NCI-H69 (cell line): ENCODE data around the gene ERFE.
"Not testable (repeated sequence)": the region's sequence is repeated elsewhere in the genome, so short reads cannot be mapped to it uniquely, and the experiment has no call there.

Experiments
- DNase-seq: peaks from one replicate; lab custom pipeline; 2025; lab: John Stamatoyannopoulos, UW

The ERFE gene

DNA sequence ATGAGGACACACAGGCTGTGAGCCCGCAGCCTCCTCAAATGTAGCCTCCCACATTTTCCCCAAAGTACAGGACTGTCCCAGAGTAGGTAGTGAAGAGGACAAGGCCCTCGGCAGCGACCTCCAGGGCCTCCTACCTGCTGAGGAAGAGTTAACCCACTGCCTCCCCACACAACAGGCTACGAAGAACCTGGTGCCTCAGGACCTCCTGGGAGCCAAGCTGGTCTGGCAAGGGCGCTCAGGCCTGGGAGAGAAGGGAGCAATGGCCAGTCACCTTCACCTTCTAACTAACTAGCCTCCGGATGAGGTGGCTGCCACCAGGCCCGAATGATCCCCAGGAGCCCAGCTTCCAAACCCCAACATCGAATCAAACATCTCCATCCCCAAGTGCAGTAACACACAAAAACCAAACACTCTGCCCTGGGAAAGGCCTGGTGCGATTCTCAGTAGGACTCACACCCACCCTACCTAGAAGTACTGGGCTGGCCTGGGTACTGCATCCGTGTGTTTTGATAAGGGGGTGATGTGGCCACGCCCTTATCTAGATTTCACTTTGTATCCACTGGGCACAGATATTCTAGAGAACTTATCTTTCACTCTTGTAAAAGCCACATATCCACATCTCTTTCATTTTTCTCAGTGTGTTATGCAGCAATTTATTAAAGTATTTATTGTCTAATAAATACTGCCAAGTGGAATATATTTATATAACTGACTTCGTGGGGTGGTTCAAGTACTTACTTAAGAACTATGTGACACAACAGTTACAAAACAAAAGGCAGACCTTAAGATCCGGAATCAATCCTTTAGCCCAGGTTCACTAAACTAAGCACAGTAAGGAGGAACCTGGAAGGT is 9.7 kb downstream of the ERFE start:
- no peak for DNase-seq

DNA sequence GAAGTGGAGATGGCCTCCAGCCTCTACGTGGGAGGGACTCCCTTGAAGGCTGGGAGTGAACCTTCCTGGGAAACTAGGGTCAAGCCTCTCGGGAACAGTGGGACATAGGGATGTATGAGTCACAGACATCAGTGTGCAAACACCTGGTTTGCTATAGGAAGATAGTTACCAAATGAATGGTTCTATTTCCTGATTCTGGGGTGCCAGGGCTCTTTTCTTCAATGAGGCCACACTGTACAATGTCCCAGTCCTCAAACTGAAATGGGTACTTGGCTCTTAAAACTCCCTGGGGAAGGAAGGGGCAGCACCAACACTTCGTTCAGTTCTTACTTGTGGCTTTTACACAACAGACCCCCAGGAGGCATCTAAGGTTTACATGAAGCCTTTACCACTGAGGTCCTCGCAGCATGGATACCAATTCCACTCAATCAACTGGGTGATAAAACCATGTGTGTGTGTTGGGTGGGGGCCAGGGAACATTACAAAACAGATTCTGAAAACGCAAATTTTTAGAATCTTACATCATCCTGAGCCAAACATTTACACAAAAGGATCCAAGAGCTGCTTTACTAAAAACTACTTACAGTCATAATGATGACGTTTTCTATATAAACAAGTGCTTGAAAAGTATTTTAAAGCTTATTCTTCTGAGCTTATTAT is 10.4 kb downstream of the ERFE start:
- DNase-seq = peak; percentile 11

DNA sequence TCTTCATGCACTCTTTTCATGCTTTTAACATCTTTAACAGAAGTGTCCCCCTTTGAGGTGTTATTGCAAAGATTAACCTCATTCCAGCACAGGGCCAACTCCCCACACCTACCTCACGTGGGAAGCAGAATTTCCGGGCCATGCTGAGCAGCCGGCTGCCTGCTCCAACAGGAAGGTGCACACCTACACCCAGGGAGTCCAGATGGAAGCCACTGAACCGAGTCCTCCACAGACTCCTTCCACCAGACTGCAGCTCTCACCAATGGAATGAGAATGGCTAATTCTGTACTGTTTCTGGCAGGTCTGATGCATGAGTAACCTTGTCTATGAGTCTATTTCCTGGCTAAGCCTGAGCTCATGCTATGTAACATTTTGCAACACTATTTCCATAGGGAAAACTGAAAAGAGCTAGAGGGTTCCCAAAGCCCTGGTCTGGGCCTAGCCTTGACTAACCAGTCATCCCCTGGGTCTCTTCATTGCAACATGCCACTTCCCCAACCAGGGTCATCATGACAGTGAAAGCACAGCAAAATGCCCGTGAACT is 11.0 kb downstream of the ERFE start:
- DNase-seq = peak; percentile 9

DNA sequence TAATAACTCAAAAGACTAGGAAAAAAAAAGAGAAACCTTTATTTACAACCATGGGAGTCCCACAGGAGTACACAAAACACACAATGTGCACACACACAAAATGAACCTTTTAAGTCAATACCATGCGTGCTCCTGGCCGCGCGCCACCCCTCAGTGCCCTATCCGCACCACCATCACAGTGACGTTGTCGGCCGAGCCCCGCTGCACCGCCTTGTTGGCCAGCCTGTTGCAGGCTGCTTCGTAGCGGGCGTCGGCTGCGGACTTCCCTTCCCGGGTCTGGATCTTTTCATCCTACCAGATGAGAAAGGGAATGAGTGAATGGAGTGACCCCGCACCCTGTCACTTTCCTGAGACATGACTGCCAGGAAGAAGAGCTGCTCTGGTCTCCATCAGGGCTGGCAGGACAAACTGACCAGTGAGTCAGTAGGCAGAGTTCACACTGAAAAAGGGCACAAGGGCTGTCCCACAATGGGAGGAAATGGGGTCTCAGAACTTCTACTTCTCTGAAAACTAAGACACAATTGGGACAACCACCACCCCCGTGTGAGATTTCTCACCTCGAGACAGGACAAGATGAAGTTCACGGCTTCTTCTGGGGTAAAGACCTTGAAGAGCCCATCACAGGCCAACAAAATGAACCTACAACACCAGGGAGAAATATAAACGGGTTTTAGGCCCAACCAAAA is 11.8 kb downstream of the ERFE start:
- no peak for DNase-seq

DNA sequence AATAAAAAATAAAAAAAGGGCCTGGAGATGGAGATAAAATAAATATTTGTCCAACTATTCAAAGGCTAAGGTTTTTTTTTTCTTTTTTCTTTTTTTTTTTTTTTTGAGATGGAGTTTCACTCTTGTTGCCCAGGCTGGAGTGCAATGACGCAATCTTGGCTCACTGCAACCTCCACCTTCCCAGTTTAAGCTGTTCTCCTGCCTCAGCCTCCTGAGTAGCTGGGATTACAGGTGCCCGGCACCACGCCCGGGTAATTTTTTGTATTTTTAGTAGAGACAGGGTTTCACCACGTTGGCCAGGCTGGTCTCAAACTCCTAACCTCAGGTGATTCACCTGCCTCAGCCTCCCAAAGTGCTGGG is 12.3 kb downstream of the ERFE start:
- not testable (repeated sequence) for DNase-seq

DNA sequence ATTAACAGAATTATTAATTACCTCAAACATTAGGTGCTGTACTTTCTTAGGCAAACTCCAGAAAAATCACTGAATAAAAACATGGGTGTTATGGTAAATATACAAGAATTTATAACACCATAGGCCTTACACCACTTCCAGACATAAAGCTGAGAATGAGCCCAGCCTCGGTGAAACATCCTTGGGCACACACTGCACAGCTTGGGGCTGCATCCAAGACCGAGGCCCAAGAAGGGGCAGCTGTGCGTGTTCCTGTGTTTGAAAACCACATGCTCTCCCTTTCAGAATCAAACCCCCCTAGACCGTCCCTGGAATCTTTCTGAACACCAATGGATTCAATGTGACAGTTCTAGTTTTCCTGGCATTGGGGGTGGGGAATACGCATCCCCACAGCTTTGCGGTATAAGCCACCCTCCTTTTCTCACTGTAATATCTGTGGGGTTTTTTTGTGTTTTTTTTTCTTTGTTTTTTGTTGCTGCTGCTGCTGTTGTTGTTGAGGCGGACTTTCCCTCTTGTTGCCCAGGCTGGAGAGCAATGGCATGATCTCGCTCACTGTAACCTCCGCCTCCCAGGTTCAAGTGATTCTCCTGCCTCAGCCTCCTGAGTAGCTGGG is 12.9 kb downstream of the ERFE start:
- DNase-seq = no peak

DNA sequence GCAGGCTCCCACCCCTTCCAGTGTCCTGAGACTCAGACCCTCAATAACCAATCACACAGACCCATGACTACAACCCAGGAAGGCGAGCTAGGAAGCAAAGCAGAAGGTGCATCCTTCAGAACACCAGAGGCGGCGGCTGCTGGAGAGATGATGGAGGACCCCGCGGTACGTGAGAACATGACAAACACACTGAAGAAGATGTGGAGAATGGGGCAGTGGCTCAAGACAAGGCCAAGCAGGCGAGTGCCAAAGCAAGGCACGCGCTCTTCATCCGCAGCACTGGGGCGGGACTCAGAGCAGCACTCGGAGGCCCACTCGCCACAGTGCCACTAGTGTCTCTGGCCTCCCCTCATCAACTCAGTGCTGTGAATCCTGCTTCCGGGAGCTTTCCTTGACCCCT is 13.7 kb downstream of the ERFE start:
- no peak for DNase-seq

DNA sequence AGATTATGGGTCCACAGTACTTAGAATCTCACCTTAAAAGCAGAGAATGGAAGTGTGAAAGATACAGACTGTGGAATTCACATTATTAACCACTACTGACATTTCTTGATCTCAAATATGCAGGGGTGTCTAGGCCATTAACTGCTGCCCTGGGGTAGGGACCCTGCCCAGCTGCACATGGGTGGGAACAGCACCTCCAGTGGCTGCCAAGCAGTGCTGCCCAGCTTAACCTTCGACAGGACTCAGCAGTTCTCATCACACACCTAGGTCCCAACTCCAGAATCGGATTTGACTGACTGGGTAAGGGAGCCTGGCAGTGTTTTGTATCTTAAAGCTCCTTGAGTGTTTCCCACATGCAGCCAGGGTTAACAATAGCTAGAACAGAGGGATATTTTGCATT is 14.9 kb downstream of the ERFE start:
- DNase-seq = no peak

DNA sequence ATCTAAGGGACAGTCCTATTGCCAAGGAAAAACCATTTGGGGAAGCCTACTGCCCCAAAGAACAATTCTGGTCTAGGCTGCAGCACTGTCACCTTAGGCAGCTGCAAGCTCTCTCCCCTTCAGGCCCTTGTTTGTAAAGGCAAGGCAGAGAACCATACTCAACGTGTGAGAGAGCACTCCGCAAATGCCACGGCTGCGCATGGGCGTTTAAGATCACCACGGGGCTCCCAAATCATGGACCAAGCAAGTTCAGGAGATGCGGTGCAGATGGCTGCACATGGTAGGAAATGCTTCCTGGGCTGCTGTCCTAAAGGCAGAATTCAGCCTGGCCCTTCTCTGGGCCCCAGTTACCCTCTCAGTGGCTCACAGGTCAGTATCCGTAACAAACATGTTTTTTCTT is 15.5 kb downstream of the ERFE start:
- no peak for DNase-seq

DNA sequence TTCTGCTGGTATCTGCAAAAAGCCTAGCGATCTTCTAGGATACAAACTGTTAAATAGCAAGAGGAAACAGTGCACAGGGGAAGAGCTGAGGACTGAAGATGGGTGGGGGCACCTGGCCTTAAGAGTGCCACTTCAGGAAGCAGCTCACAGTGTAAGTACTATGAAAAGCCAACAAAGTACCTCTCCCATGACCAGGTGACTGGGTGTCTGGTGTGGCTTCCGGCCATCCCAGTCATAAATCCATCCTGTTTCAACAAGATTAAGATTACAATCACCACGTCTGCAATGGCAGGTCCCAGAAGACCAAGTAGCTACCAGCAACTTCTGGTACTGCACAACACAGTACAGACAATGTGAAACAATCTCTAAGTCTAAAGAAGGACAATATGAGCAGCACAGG is 15.9 kb downstream of the ERFE start:
- DNase-seq = no peak

DNA sequence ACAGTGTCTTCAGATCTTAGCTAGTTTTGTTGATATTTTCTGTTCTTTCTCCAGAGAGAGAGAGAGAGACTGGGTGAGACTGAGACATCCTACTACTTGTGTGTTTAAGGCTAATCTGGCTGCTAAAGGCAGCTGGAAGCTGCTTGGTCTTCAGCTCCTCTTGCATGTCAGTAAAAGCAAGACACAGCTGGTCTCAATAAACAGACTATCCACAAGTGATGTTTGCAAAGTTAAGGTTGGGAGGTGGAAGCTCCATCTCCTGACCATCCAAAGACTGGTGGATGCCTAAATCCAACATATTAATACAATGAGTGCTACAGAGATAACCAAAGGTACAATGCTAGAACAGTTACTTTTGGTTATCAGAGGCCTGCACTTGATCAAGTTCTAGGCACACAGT is 17.8 kb downstream of the ERFE start:
- DNase-seq = no peak

DNA sequence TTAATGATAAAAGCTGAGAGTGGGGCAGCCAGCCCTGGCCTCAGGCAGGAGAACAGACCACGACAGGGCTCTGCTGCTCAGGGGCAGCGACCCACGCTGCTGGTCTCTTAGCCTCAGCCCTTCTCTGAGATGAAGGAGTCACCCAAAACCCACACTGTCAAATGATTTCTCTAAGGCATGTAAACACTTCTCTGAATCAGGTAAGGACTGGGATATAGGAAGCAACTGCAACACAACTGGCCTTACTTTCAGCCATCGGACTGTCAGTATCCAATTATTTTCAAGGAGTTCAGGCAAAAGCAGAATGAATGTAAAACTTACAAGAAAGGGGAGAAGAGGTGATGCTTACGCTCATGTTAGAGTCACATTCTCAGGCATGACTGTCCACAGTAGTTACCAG is 21.8 kb downstream of the ERFE start:
- no peak for DNase-seq

DNA sequence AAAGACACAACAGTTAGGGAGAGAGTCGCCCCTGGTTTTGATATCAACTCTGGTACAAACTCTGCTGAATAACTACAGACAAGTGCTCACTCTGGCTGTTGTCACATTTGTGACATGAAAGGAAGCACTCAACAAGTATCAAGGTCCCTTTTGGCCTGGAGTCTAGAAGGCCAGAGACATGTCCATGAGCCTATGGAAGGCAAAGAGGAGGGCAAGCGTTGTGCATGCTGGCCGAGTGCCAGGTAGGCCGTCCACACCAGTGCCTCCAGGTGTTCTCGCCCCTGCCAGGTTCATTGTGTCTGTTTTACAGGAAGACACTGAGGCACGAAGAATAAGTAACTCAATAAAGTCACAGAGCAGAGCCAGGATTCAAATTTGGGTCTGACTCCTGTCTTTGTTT is 23.6 kb downstream of the ERFE start:
- DNase-seq = peak; percentile 10

DNA sequence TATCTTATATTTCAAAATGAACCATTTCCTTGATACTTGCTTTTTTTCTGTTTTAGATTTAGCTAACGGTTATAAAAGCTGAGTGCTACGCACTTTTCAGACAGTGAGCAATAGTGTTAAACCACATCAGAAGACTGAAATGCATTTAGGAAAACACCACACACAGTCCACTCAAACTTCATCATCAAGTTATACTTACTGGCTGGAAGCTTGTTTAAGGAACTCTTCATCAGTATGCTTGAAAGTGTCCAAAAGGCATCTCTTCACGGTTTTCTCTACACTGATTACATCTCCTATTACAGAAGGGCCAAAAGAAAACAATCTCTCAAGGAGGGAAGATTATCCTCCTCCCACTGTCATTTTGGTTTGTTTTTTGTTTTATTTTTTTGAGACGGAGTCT is 25.1 kb downstream of the ERFE start:
- DNase-seq = no peak

DNA sequence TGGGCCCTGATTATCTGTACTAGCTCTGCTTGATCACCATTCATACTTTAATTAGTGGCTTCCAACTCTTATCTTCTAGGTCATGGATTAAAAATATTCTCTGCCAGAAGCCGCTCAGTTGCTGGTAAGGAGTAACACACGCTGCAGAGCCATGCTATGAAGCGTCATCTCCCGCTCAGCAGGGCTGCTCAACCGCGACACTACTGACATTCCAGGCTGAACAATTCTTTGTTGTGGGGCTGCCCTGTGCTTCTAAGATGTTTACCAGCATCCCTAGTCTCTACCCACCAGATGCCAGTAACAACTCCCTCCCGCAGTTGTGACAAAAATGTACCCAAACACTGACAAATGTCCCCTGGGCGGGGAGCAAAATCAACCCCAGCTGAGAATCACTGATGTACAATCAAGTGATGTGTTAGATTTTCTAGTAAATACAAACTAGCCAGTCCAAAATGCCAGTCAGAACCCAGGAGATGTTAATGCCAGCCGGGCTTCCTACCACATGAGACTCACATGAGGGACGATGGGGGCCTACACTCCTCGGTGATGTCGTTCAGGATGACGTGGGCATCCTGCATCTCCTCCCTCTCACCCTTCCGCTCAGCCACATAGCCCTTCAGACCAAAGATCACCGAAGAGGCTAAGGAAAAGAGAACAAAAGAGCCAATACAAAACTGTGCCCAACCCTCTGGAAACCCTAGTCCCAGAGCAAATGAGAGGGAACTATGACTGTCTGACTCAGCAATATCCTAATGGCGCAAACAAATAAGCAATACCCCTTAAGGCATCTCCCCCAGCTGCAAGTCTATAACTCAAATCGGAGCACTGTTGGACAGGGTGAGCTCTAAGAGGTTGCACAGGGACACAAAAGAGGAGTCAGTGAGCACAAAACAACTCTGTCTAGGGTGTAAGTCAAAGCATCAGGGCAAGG is 29.1 kb downstream of the ERFE start:
- DNase-seq = no peak

DNA sequence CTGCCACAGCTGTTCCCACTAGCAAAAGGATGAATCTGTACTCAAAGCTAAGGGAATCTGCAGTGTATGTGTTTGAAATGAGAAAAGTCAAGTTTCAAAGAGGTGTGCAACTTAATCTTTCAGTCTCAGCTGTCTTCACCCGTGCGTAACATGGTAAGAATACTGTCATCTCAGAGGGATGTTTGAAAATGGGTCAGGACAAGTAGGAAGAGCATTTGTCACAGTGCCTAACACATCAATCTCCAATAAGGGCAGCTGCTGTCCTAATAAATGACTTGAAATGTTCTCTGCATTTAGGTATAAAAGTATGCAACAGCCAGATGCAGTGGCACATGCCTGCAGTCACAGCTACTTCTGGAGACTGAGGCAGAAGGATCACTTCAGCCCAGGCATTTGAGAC is 31.7 kb downstream of the ERFE start:
- no peak for DNase-seq

DNA sequence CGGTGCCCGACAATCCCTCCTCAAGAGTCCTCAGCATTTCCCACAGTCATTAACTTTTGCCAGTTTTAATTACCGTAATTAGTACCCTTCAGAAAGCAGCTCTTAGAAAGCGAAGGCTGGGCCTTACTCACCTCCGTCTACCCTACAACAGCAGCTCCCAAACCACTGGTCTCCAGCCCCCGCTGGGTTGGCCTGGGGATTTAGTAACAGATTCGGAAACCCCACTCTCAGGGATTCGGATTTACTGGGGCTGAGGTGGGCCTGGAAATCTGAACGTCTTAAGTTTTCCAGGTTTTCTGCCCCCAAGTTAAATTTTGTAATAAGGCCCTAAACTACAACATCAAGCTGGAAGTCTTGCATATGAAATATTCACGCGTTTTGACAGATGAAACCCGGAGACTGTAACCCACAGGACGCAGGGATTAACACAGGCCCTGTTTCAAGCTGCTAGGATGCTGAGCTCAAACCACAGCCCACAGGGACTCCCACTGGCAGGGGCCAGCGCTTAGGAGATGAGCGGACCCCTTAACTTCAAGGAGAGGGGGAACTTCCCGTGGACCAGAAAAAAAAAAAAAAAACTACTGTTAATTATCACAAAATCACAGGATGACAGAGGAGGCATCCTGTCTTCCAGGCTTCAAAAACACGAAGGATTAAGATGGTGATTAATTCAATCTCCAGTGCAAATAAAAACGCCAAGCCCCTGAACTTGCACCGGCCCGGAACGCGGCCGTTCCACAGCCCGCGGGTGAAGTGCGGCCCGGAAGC is 43.7 kb downstream of the ERFE start:
- DNase-seq = peak; percentile 79

DNA sequence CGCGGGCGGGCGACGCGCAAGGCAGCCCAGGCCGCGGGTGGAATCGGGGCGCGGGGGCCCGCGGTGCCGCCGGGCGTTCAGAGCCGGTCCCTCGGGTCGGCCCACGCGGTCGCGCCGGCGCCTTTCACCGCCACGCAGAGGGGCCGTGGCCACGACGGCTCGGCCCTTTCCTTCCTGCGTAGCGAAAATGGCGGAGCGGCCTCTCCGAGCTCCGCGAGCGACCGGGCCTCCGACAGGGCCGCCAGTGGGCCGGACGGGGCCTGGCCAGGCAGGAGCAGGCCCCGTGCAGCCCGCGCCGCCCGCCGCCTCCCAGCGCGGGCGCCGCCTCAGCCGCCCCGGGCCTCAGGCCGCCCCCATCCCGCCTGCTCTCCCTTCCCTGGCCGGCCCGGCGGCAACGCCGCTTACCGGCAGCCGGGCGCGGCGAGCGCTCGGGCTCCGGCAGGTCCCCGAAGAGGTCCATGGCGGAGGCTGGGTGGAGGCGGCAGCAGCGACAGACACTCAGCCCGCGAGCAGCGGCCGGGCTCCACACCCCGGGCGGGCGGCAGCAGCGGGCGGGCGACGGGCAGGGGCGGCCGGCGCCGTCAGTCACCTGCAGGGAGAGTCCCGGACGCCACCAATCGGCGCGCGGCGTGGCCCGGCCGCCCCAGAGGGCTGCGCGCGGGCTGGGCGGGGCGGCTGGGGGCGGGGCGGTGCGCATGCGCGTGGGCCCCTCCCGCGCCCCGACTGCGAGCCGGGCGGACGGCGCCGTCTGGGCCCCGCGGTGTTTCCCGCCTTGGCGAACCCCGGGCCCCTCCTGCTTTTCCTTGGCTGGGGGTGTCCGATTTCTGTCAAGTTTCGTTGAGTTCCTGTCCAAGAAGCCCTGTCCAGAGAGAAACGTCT is 44.6 kb downstream of the ERFE start, which contains the start of gene ILKAP:
TSS of gene ILKAP (minus strand) at position 602 of the 879 bp plus-strand sequence. CDS start at position 460, 142 bp downstream.
- DNase-seq = peak; percentile 89

DNA sequence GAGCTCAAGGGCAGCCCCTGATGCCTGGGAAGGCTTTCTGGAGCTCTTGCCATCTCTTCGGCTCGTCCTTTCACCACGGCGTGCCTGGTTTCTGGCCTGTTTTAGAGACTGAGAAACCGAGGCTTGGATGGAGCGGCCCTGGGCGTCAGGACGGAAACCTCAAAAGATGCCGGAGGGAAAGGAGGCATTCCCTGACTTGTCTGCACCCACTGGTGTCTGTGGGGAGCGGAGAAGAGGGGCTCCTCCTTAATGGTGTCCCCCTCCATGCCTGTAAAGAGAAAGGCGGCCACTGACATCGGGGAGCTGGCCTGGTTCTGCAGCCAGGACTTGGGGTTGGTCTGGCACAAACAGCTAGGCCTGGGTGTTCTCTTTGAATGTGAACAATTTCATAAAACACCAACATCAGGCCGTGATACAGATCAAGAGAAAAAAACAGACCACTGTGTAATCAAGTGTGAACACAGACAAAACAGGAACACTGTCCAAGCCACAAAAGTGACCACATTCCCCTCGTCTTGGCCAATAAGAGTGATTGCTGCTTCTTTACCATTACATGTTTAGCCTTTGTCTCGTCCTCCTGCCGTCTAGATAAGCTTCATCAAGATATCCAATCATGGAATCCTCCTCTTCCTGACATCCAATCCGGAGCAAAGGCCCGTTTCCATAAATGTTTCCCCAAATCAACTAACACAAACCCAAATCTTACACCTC is 45.4 kb downstream of the ERFE start:
- DNase-seq = no peak
